Panc1 (cell line): Measurements from ENCODE around the gene FHL1. TPM values are rescaled to one million over a fixed set of nuclear protein-coding genes. Genes with fewer than 3 reads are reported as not detected.
A peak's percentile ranks its signal among the peaks of the same experiment; 100 is the strongest.

ENCODE experiments used
- ATAC-seq: fragments of 200-7000 bp; cut with Tn5 transposase; 2 replicates; pipeline ENCODE4 v1.9.1; 2020; ENCODE audit warnings: mild to moderate bottlenecking, moderate library complexity
- BruUV-seq: library from RNA; stranded (reverse); fragments of 400-500 nt; replicated peaks from 2 replicates; lab custom pipeline; 2021; lab: Mats Ljungman, UMichigan
- CTCF ChIA-PET: fragments of 300-600 bp; sonication (Branson Sonifier 250); formaldehyde crosslinking; loops from one replicate; lab custom pipeline; 2022; ENCODE audit warnings: antibody characterized with exemption; lab: Charles Lee
- POLR2A ChIA-PET: fragments of 300-600 bp; sonication (Branson Sonifier 250); formaldehyde crosslinking; loops from one replicate; lab custom pipeline; 2022; ENCODE audit warnings: antibody characterized with exemption; lab: Charles Lee
- DNase-seq: peaks from one replicate; pipeline ENCODE4 v3.0.0-alpha.2; 2010; ENCODE audit warnings: low read depth, low spot score
- H3K27ac ChIP-seq: 2 replicates; pipeline ENCODE4 v1.5.1; 2011; ENCODE audit warnings: mild to moderate bottlenecking, low read length, inconsistent platforms
- H3K27me3 ChIP-seq: fragments of 200-500 bp; sonication (Bioruptor generic); 2 replicates; pipeline ENCODE4 v1.6.0; 2014; ENCODE audit warnings: low read length, inconsistent platforms; ENCODE audit not compliant: control insufficient read depth, insufficient read depth
- H3K36me3 ChIP-seq: fragments of 200-500 bp; sonication (Bioruptor generic); 2 replicates; pipeline ENCODE4 v1.5.1; 2014; ENCODE audit warnings: inconsistent platforms, mild to moderate bottlenecking, low read length, moderate library complexity; ENCODE audit not compliant: control insufficient read depth, insufficient read depth
- H3K4me1 ChIP-seq: 2 replicates; pipeline ENCODE4 v1.5.1; 2011; ENCODE audit warnings: inconsistent platforms, mild to moderate bottlenecking, low read length, moderate library complexity; ENCODE audit not compliant: control insufficient read depth, insufficient read depth
- H3K4me3 ChIP-seq, 2 experiments: 2 replicates each; pipeline ENCODE4 v1.5.1; 2011 to 2012; ENCODE audit warnings: low read depth in 2 of 2, low read length in 2 of 2, mild to moderate bottlenecking in 2 of 2, inconsistent platforms in 1 of 2, moderate library complexity in 1 of 2
- H3K9me3 ChIP-seq: fragments of 200-500 bp; sonication (Bioruptor generic); 2 replicates; pipeline ENCODE4 v1.5.1; 2014; ENCODE audit warnings: low read depth, mild to moderate bottlenecking, inconsistent platforms, low read length, moderate library complexity; ENCODE audit not compliant: control insufficient read depth, insufficient read depth
- CTCF ChIP-seq: fragments of 450-650 bp; IDR thresholded peaks from 2 replicates; pipeline ENCODE4 v1.5.1; 2017; ENCODE audit warnings: mild to moderate bottlenecking
- POLR2AphosphoS5 ChIP-seq: IDR thresholded peaks from 2 replicates; pipeline ENCODE4 v1.6.1; 2012; ENCODE audit warnings: mild to moderate bottlenecking, low read depth, low read length, moderate library complexity
- REST ChIP-seq, 2 experiments: IDR thresholded peaks; 2 replicates each; pipeline ENCODE4 v1.6.1; 2011 to 2012; ENCODE audit warnings: low read depth in 2 of 2, control low read depth in 1 of 2, low read length in 1 of 2, mild to moderate bottlenecking in 1 of 2, moderate library complexity in 1 of 2; ENCODE audit not compliant: insufficient read depth in 1 of 2
- SIN3A ChIP-seq: IDR thresholded peaks from 2 replicates; pipeline ENCODE4 v1.6.1; 2012; ENCODE audit warnings: low read depth, mild to moderate bottlenecking, low read length, moderate library complexity, borderline replicate concordance; ENCODE audit not compliant: insufficient read depth
- TCF7L2 ChIP-seq: IDR thresholded peaks from 2 replicates; pipeline ENCODE4 v1.6.1; 2011; ENCODE audit warnings: mild to moderate bottlenecking, low read depth, low read length, inconsistent platforms
- in situ Hi-C: cut with HindIII; loops from 2 replicates; pipeline ENCODE4 v1.10.0; 2016; ENCODE audit warnings: low sequenced_read_pairs, low pct_unique_long_range_greater_than_20kb
- intact Hi-C: fragments of 100-400 bp; cut with micrococcal nuclease; formaldehyde crosslinking; loops from one replicate; pipeline ENCODE4 v1.10.0; 2022; ENCODE audit not compliant: unreplicated experiment
- total RNA-seq: library from RNA; stranded (reverse); gene quantifications from one replicate; pipeline ENCODE4 v1.2.1, GENCODE V29; 2021; ENCODE audit not compliant: unreplicated experiment

FHL1 gene
- total RNA-seq, 1 experiment from 2014 or later: 67.9 TPM

- peaks cover 3% of the 10 kb centered on the region; the same call in 1 of the 2 replicates for H3K4me1 ChIP-seq
- DNase-seq: no peak
- intact Hi-C loops (loop anchor here (10.0 kb wide), 1 partner anchor 56 kb away; no protein-coding TSS in a partner anchor), in situ Hi-C loops (no loop called here)
- H3K4me3 ChIP-seq: no peak overlapping the region
- no peaks in the 10 kb centered on the region for H3K27me3 ChIP-seq
- POLR2A ChIA-PET: interaction anchor here (0.6 kb wide), 1 partner anchor 780 kb away, joined by 5 read pairs; no protein-coding TSS in a partner anchor
- CTCF ChIA-PET: no interaction called here
- no TSS peak for BruUV-seq
- no peaks in the 10 kb centered on the region for H3K9me3 ChIP-seq
- H3K27ac ChIP-seq: no peak overlapping the region
- TF ChIP-seq CTCF: no peak
- no peak for ATAC-seq
- no peaks in the 10 kb centered on the region for H3K36me3 ChIP-seq
Measured at GRCh38 chrX:136158685-136159084, 11.4 kb downstream of the FHL1 start.

- Histone ChIP-seq H3K27me3 (no peaks in the 10 kb centered on the region), H3K9me3 (no peaks in the 10 kb centered on the region), H3K27ac (no peak overlapping the region), H3K36me3 (no peaks in the 10 kb centered on the region), H3K4me3 (no peak overlapping the region), H3K4me1 (peaks cover 3% of the 10 kb centered on the region; the same call in 1 of the 2 replicates)
- TF ChIP-seq SIN3A (no peak), REST (IDR thresholded peaks at IDR 0.05; ENCODE audit: insufficient read depth in 1 of 2, low read depth in 2 of 2, low read length in 1 of 2) (no peak), TCF7L2 (no peak), POLR2AphosphoS5 (no peak), CTCF (no peak)
- DNase-seq (no peak), ATAC-seq (peak; percentile 38; the same call in 1 of the 2 replicates)
- BruUV-seq: no TSS peak
- in situ Hi-C loops: no loop called here
- POLR2A ChIA-PET: interaction anchor here (0.6 kb wide), 2 partner anchors 71 to 779 kb away, joined by 5 to 6 read pairs; no protein-coding TSS in a partner anchor
- CTCF ChIA-PET: interaction anchor here (0.5 kb wide), 1 partner anchor 107 kb away, joined by 5 read pairs; no protein-coding TSS in a partner anchor
- intact Hi-C loops: loop anchor here (10.0 kb wide), 1 partner anchor 55 kb away; no protein-coding TSS in a partner anchor
Measured at GRCh38 chrX:136159611-136160025, 12.3 kb downstream of the FHL1 start.
